ENCODE results near the gene AOX1.

The AOX1 gene

DNA sequence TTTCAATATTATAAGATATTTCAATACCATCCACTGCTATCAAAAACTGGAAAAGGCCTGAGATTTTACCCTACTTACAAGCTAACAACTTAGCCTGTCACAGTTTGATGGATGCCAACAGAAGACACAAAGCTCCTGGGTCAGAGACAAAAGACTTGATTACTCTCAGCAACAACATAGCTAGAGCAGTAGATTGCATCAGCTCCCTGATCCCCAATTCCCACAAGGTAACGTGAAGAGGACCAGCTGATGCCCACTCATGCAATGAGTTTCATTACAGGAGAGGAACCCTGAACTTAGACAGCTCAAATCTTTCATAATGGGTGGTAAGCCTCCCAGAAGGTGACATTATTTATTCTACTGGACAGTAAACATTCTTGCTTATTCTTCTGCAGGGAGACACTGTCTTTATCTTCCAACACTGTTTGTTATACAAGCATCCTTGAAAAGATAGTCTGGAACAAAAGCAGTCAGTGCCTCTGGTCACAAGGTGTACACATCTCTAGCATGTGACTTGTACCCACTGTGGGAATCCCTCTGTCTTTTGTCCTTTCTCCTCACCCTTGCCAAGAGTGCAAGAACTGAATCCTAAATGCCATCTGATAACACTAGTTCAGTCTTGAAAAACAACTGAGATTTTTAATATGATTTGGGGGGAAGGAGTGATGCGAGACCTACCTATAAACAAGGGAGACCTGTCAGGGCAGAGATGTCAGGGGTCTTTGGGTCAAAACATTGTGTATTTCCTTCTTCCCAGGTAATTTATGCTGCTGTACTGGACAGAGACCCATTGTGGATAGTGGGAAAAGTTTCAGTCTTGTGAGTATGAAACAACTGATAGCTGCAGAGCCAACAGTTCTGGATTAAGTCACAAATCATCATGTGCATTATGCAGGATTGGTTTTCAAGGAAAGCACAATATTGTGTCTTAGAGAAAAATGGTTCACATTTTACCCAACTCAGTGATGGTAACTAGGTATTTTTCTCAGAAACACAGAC lies 102.4 kb downstream of the AOX1 start:
- TF ChIP-seq SPI1 (IDR thresholded peaks at IDR 0.05; ENCODE audit: low read depth, low read length) (no peak), POLR2AphosphoS5 (IDR thresholded peaks at IDR 0.05; ENCODE audit: low read depth, low read length) (no peak), TAF1 (IDR thresholded peaks at IDR 0.05; ENCODE audit: low read depth, low read length) (no peak)
- FAIRE-seq, result no peak
- DNase-seq (ENCODE audit: insufficient read length, low spot score), result no peak

DNA sequence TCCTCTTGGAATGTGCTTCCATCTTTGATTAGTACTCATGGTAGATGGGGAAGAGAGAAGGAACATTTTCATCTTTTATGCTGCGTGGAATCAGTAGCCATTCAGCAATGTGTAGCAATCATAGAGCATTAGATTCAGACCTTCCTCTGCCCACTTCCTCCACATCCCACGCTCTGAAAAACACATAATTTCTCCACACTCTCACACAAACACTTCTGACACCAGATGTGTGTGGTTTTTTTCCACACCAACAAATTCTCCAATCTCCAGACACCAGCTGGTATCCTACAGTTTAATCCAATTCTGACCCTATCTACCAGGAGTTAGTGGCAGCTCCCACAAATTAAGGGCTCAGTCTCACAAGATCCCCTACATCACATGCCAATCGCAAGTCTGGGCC lies 103.3 kb downstream of the AOX1 start:
- FAIRE-seq (no peak), DNase-seq (ENCODE audit: insufficient read length, low spot score) (no peak)
- no peak for TF ChIP-seq SPI1 (IDR thresholded peaks at IDR 0.05; ENCODE audit: low read depth, low read length)
- TF ChIP-seq POU2F2 (IDR thresholded peaks at IDR 0.05; ENCODE audit: low read depth, low read length), result no peak

DNA sequence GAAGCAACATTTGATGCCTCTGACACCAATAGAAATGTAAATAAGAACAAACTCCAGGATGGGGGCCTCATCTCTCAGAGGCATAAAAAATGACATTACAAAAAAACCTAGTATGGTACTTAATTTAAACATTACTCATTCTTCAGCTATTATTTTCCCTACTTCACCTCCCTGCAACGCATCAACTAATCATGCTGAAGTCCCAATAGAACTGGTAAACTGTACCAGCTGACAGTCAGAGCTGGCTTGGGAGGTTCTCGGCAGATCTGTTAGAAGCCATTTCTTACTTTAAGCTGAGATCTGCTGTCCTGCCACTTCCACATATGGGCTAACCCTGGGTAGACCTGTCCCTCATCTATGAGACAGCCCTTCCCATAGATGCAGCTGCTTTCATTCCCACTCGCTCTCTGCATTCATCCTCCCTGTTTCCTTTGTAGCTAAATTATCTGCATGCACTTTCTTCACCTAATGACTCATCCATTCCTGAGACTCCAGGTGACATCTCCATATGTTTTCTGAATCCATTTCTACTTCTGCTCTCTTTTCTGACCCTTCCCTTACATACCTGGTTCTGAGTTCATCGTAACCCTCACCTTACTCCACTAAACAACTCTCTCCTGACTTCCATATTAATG lies 108.1 kb downstream of the AOX1 start:
- DNase-seq (ENCODE audit: insufficient read length, low spot score), result no peak
- no peak for FAIRE-seq
- TF ChIP-seq PAX5 (IDR thresholded peaks at IDR 0.05; ENCODE audit: insufficient read depth, low read length, severe bottlenecking) (no peak), POLR2AphosphoS5 (IDR thresholded peaks at IDR 0.05; ENCODE audit: low read depth, low read length) (no peak), POU2F2 (IDR thresholded peaks at IDR 0.05; ENCODE audit: low read depth, low read length) (no peak), TAF1 (IDR thresholded peaks at IDR 0.05; ENCODE audit: low read depth, low read length) (no peak), SPI1 (IDR thresholded peaks at IDR 0.05; ENCODE audit: low read depth, low read length) (no peak)

DNA sequence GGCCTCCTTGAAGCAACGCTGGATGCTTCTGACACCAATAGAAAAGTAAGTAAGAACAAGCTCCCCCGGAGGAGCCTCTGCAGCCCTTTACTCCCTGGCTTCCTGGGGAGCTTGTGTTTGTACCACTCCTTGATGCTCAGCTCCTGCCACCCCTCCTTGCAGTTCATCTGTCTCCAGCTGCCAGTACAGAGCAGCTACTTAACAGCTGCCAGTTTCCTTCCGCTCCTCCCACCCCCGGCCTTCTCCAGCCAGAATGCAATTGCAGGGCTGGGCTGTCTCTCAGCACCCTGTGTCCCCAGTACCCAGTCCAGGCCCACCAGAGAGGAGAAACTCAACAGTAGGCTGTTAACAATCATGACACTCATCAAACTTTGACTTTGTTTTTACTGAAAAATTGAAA lies 109.4 kb downstream of the AOX1 start:
- DNase-seq (ENCODE audit: insufficient read length, low spot score), result no peak
- TF ChIP-seq POLR2A (IDR thresholded peaks at IDR 0.05; ENCODE audit: low read depth, low read length), result no peak
- TF ChIP-seq PAX5 (IDR thresholded peaks at IDR 0.05; ENCODE audit: insufficient read depth, low read length, severe bottlenecking), result no peak
- no peak for TF ChIP-seq POU2F2 (IDR thresholded peaks at IDR 0.05; ENCODE audit: low read depth, low read length)
- TF ChIP-seq SPI1 (IDR thresholded peaks at IDR 0.05; ENCODE audit: low read depth, low read length), result no peak
- TF ChIP-seq POLR2AphosphoS5 (IDR thresholded peaks at IDR 0.05; ENCODE audit: low read depth, low read length), result no peak
- TF ChIP-seq TAF1 (IDR thresholded peaks at IDR 0.05; ENCODE audit: low read depth, low read length), result no peak
- FAIRE-seq, result no peak

DNA sequence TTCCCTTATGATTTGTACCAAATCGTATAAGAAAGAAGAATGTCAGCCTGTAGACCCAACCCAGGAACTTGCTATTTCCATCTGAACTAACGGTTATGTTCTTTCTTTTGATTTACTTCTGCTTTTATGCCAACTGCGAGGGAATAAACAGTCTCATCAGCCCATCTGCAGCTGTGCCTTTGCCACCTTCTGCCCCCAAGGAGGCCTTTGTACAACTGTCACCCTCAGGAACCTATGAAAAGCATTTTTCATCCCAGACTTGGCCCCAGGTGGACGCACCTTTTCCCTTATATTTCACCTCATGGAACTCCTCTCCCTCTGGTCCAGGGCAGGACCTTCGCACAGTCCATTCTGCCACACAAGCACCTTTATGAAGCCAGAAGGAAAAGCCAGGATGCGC lies 109.8 kb downstream of the AOX1 start:
- FAIRE-seq (no peak), DNase-seq (ENCODE audit: insufficient read length, low spot score) (no peak)
- no peak for TF ChIP-seq POLR2AphosphoS5 (IDR thresholded peaks at IDR 0.05; ENCODE audit: low read depth, low read length)
- TF ChIP-seq SPI1 (IDR thresholded peaks at IDR 0.05; ENCODE audit: low read depth, low read length), result no peak
- no peak for TF ChIP-seq POLR2A (IDR thresholded peaks at IDR 0.05; ENCODE audit: low read depth, low read length)
- TF ChIP-seq POU2F2 (IDR thresholded peaks at IDR 0.05; ENCODE audit: low read depth, low read length), result no peak
- no peak for TF ChIP-seq PAX5 (IDR thresholded peaks at IDR 0.05; ENCODE audit: insufficient read depth, low read length, severe bottlenecking)
- no peak for TF ChIP-seq TAF1 (IDR thresholded peaks at IDR 0.05; ENCODE audit: low read depth, low read length)

DNA sequence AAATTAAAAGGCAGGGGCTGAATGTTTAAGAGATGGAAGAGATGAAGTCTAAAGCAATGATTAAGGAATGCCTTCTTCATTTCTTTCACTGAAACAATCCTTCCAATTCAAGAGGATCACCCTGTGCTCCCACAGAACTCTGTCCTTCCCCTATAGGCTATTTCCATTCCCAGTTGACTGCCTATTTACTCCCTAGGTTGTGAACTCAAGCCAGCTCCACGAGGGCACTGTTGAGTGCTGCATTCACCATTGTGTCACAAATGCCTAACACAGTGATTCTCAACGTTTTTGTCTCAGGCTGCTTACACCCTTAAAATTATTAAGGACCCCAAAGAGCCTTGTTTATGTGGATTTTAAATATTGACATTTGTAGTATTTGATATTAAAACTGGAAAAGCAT lies 112.4 kb downstream of the AOX1 start:
- TF ChIP-seq TAF1 (IDR thresholded peaks at IDR 0.05; ENCODE audit: low read depth, low read length), result no peak
- TF ChIP-seq POLR2AphosphoS5 (IDR thresholded peaks at IDR 0.05; ENCODE audit: low read depth, low read length), result no peak
- no peak for TF ChIP-seq POU2F2 (IDR thresholded peaks at IDR 0.05; ENCODE audit: low read depth, low read length)
- TF ChIP-seq PAX5 (IDR thresholded peaks at IDR 0.05; ENCODE audit: insufficient read depth, low read length, severe bottlenecking), result no peak
- TF ChIP-seq SPI1 (IDR thresholded peaks at IDR 0.05; ENCODE audit: low read depth, low read length), result no peak
- TF ChIP-seq POLR2A (IDR thresholded peaks at IDR 0.05; ENCODE audit: low read depth, low read length), result no peak
- FAIRE-seq (peak; percentile 16), DNase-seq (ENCODE audit: insufficient read length, low spot score) (no peak)

DNA sequence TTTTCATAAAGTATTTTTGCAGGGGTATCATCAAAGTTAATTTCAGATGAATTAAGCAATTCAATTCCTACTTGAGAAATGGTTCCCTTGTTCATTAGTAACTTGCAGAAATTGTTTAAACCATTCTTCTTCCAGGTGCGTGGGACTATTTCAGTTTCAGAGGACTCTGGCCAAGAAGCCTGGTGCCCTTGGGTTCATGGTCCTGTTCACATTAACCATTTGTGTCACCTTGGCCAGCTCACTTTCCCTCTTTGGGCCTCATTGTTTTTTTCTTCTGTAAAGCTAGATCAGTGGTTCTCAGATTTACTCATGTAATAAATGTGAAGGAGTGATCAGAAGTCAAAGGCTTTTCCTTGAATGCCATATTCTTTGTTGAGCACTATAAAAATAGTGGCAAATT lies 113.5 kb downstream of the AOX1 start:
- no peak for TF ChIP-seq SPI1 (IDR thresholded peaks at IDR 0.05; ENCODE audit: low read depth, low read length)
- TF ChIP-seq POLR2AphosphoS5 (IDR thresholded peaks at IDR 0.05; ENCODE audit: low read depth, low read length), result no peak
- no peak for TF ChIP-seq PAX5 (IDR thresholded peaks at IDR 0.05; ENCODE audit: insufficient read depth, low read length, severe bottlenecking)
- TF ChIP-seq POU2F2 (IDR thresholded peaks at IDR 0.05; ENCODE audit: low read depth, low read length), result no peak
- TF ChIP-seq TAF1 (IDR thresholded peaks at IDR 0.05; ENCODE audit: low read depth, low read length), result no peak
- no peak for TF ChIP-seq POLR2A (IDR thresholded peaks at IDR 0.05; ENCODE audit: low read depth, low read length)
- no peak for FAIRE-seq
- no peak for DNase-seq (ENCODE audit: insufficient read length, low spot score)

DNA sequence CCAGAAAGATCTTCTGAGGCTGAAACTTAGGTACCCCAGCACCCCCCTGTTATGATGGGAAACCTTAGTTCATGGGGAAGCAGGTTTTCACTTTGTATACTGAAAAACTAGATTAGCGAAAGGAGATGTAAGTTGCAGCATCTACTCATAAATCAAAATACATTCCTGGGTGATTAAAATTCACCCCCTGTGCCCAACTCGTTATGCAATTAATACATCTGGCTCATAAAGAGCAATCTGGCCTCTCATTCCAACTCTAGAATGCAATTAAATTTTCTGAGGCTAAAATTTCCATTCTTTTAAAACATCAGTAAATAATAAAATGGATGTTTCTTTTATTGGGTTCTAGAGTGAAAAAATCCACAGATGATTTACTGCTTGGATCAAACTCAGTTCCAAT lies 115.0 kb downstream of the AOX1 start:
- no peak for TF ChIP-seq PAX5 (IDR thresholded peaks at IDR 0.05; ENCODE audit: insufficient read depth, low read length, severe bottlenecking)
- TF ChIP-seq TAF1 (IDR thresholded peaks at IDR 0.05; ENCODE audit: low read depth, low read length), result no peak
- TF ChIP-seq SPI1 (IDR thresholded peaks at IDR 0.05; ENCODE audit: low read depth, low read length), result no peak
- no peak for TF ChIP-seq POLR2AphosphoS5 (IDR thresholded peaks at IDR 0.05; ENCODE audit: low read depth, low read length)
- TF ChIP-seq POU2F2 (IDR thresholded peaks at IDR 0.05; ENCODE audit: low read depth, low read length), result no peak
- no peak for TF ChIP-seq POLR2A (IDR thresholded peaks at IDR 0.05; ENCODE audit: low read depth, low read length)
- DNase-seq (ENCODE audit: insufficient read length, low spot score) (no peak), FAIRE-seq (no peak)

DNA sequence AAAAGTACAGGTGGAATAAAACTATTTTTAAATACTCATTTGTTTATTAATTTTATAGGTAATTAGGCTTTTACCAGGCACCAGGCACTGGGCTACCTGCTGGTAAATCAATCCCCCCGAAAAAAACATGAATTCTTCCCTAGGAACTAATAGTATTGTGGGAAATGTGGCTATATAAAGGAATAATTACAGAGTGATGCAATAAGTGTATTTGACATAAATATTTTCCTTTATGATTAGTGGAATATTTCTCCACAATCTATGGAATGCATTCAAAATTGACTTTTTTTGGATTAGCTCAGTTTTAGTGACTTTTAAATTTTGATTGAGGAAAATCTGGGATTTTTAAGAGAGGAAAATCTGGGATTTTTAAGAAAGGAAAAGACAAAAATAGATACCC lies 116.2 kb downstream of the AOX1 start:
- TF ChIP-seq POLR2A (IDR thresholded peaks at IDR 0.05; ENCODE audit: low read depth, low read length) (no peak), SPI1 (IDR thresholded peaks at IDR 0.05; ENCODE audit: low read depth, low read length) (no peak), PAX5 (IDR thresholded peaks at IDR 0.05; ENCODE audit: insufficient read depth, low read length, severe bottlenecking) (no peak), POLR2AphosphoS5 (IDR thresholded peaks at IDR 0.05; ENCODE audit: low read depth, low read length) (no peak), POU2F2 (IDR thresholded peaks at IDR 0.05; ENCODE audit: low read depth, low read length) (no peak), TAF1 (IDR thresholded peaks at IDR 0.05; ENCODE audit: low read depth, low read length) (no peak)
- no peak for FAIRE-seq
- DNase-seq (ENCODE audit: insufficient read length, low spot score), result no peak

Measured in GM12891 (cell line).